HG03354 (cell line): ENCODE data around the gene DHX38.
"Not testable (repeated sequence)": the region's sequence is repeated elsewhere in the genome, so short reads cannot be mapped to it uniquely, and the experiment has no call there.

Source experiments
- ATAC-seq: cut with Tn5 transposase; IDR thresholded peaks from one replicate; pipeline ENCODE4 v1.9.1; 2021; ENCODE audit warnings: mild to moderate bottlenecking; ENCODE audit not compliant: unreplicated experiment, poor library complexity, severe bottlenecking

DHX38 gene

DNA sequence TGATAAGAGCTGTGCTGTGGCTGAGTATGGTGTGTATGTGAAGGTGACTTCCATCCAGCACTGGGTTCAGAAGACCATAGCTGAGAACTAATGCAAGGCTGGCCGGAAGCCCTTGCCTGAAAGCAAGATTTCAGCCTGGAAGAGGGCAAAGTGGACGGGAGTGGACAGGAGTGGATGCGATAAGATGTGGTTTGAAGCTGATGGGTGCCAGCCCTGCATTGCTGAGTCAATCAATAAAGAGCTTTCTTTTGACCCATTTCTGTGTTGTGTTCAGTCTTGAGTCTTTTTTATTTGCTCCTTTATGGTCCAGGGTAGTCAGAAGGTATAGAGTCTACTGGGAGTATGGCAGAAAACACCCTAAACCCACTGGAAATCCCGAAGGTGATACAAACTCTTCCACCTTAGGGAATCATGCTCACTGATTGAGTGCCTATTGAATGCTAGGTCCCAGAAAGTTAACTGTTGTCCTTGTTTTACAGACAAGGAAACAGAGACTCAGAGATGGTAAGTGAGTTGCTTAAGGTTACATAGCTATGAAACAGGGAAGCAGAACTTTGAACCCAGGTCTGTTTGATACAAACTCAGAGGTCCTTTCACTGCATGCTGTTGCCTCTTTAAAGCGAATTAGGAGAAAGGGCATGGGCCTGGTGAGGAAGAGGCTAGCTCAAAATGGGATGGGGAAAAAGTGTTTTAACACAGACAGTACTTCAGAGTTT lies 16.5 kb upstream of the DHX38 start:
- ATAC-seq, result not testable (repeated sequence)

DNA sequence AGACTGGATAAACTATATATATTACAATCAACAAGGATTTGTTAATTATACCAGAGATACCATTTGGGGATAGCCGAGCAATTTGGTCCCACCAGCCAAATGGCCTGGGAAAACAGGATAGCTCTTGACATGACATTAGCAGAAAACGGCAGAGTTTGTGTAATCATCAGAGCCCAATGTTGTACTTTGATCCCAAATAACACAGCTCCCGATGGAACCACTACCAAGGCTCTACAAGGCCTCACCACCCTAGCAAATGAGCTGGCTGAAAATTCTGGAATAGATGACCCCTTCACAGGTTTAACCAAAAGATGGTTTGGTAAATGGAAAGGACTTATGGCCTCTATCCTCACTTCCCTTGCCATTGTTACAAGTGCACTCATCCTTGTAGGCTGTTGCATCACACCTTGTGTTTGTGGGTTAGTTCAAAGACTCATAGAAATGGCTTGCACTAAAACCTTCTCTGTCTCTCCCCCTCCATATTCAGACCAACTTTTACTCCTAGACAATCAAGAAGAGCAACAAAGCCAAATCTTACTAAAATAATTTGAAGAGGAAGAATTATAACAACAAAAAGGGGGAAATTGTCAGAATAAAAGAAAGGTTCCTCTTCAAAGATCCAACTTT lies 9.8 kb upstream of the DHX38 start:
- ATAC-seq, result no peak

DNA sequence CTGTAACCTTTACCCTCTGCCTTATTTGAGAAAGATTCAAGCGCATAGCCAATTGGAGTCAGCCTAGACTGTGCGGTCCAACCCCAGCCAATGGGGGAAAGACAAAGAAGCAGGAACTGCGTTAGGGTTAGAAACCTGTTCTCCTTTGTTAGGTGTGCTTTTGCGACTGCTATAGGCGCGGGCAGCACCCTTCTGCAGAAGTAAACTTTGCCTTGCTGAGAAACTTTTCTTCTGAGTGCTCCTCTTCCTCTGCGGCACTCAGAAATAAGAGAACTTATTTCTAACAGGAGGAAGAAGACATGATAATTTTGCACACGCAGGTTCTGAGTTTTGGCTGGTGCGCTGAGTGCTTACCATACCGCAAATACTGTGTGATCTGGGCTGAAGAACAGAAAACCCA lies 9.2 kb upstream of the DHX38 start:
- no peak for ATAC-seq

DNA sequence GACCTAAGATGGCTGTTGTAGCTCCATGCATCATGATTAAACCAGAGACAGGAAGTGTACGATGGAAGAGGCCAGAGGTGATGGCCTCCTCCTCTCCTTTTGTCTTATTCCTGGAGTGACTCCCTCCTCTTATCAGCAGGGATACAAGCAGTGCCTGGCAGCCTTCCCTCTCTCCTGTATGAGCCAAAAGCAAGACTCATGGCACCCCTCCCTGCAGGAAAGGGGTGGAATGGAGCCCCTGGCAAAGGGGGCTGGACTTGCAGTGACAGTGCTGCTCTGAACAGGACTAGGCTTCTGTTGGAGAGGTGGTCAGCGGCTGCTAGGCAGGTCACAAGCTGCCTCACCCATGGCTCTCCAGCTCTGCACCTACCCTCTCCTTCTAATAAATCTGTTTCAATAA lies 8.6 kb upstream of the DHX38 start:
- no peak for ATAC-seq

DNA sequence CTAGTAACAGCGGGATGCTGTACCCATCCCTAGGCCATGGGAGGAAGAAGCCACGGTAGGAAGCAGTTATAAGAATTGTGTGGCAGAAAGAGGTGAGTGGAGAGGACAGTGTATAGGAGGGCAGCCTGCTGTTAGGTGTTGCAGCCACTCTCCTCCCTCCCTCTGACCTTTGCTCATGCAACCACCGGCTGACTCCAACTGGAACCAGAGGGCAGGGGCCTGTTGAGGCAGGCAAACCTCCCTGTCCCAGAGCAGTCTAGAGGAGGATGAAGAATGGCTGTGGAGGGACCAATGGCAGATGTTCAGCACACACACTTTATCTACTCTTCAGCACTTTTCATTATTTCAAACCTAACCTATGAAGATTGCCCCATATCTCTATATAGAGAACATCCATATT lies 2.4 kb upstream of the DHX38 start:
- ATAC-seq, result no peak

DNA sequence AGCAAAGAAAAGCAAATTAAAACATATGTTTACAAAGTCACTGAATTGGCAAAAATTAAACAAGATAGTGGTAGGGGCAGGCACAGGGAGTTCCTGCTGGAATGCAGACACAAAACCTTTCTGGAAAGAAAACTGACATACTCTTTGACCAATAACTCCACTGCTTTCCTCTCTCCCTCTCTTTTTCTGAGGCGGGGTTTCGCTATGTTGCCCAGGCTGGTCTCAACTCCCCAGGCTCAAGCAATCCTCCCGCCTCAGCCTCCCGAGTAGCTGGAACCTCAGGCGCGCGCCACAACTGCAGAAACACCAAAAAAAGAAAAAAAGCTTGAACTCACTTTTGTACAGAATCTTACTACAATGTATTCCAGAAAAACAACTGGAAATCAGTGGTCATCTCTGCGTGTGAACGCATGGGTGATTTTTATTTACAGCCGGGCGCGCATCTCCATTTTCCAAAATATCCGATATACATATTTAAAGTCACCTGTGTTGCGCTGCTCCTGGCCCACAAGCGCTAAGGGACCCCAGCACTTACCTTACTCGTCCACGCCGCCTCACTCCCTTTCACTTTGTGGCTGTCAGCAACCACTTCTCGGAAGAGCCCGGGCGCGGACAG lies 707 bp upstream of the DHX38 start:
- no peak for ATAC-seq

DNA sequence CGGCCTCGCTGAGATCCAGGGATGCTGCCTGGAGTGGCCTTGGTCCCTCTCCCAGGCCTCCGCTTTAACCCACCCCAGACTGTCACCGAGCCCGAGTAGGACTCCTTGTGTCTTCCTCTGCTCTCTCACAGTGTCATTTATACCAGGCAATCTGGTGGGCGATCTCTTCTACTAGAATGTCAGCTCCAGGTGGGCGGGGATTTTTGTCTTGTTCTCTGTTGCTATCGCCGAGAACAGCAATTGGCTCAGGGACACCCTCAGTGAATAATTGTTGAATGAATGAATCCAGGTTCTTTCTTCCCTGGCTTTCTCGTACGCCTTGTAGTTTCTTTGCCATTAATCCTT lies 591 bp downstream of the DHX38 start:
- ATAC-seq, result no peak

DNA sequence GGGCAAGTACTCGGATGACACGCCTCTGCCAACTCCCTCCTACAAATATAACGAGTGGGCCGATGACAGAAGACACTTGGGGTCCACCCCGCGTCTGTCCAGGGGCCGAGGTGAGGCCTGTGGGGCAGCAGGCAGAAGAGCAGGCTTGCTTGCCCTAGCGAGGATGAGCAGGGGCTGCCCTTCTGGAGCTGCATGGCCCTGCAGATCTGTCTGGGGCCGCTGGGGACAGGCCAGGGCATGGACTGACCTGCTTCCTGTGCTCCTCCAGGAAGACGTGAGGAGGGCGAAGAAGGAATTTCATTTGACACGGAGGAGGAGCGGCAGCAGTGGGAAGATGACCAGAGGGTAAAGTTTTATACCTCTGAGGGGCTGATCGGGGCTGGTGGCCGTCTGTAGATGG lies 5.3 kb downstream of the DHX38 start:
- peak; percentile 5 for ATAC-seq

DNA sequence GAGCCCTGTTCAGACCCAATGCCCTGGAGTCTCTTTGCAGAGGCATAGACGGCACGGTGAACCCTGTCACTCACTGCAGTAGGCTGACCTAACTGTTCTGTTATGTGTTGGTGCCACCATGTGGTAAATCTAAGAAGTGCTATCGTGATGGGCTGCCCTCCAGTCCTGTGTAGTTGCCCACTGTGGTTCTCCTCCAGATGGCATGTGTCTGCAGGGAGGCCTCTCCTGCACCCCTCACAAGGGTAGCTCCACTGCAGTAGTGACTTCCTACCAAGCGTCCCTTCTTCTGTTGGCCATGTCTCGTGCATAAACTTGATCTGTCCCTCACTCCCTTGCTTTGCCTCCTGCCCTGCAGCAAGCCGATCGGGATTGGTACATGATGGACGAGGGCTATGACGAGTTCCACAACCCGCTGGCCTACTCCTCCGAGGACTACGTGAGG lies 5.8 kb downstream of the DHX38 start:
- ATAC-seq, result peak; percentile 86

DNA sequence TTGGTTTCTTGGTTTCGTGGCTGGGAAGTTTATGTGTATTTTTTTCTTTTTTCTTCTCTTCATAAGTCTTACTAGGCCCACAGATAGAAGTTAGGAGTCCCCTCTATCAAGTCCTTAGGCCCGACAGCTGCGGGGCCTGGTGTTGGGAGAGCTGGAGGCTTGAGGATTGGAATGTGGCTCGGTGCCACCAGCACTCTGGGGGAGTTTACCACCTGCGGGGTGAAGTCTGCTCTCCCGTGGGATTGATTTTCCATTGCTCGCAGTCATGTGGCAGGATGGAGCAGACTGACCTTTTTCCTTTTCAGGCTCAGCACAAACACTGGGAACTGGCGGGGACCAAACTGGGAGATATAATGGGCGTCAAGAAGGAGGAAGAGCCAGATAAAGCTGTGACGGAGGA lies 7.5 kb downstream of the DHX38 start:
- ATAC-seq, result no peak

DNA sequence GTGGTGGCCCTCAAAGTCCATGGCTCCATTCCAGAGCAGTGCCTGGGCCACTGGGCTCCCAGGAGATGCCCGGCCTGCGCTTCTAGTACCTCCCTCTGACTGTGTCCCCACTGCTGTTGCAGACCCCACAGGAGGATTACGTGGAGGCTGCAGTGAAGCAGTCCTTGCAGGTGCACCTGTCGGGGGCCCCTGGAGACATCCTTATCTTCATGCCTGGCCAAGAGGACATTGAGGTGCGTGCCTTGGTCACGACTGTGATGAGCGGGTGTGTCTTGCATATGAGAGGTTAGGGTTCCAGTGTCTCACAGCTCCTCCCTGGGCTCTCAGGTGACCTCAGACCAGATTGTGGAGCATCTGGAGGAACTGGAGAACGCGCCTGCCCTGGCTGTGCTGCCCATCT lies 11.3 kb downstream of the DHX38 start:
- ATAC-seq, result no peak

DNA sequence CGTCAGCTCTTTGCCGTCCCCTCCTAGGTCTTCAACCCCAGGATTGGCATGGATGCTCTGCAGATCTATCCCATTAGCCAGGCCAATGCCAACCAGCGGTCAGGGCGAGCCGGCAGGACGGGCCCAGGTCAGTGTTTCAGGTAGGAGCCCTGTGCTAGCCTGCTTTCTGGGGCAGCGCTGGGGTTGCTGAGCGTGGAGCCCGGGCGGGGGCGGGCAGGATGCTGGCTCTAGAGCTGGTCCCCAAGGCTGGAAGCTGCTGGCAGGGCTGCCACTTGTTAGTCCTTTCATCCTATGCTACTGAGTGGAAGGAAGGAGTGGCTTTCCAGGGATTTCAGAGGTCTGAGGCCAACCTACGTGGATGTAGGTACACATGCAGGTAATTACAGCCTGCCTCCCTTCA lies 12.3 kb downstream of the DHX38 start:
- ATAC-seq, result no peak

DNA sequence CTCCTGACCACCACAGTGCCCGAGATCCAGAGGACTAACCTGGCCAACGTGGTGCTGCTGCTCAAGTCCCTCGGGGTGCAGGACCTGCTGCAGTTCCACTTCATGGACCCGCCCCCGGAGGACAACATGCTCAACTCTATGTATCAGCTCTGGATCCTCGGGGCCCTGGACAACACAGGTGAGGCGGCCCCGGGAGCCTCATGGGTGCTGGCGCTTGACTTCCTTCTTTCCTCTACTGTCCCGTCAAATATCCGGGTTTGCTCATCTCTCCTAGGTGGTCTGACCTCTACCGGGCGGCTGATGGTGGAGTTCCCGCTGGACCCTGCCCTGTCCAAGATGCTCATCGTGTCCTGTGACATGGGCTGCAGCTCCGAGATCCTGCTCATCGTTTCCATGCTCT lies 13.7 kb downstream of the DHX38 start:
- ATAC-seq, result no peak

DNA sequence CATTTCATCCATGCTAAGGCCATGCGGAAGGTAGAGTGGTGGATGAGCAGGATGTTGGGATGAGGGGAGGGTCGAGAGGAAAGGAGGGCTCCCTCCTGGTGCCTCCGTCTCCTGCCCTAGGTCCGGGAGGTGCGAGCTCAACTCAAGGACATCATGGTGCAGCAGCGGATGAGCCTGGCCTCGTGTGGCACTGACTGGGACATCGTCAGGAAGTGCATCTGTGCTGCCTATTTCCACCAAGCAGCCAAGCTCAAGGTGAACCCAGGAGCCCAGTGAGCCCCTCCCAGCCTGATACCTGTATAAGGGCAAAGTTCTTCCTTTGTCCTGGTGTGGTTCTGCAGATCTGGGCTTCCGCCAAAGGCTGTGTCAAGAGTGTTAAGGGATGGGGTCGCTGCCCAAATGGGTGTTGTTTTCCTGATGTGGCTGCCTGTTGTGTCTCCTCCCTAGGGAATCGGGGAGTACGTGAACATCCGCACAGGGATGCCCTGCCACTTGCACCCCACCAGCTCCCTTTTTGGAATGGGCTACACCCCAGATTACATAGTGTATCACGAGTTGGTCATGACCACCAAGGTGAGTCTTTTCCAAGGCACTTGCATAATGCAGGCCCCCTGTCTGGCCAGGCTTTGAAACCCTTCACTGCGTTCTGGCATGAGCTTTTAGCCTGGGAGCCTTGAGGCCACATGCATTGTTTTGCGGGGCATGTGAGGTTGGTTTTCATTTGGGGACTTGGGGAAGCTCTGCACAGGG lies 14.9 kb downstream of the DHX38 start:
- no peak for ATAC-seq

DNA sequence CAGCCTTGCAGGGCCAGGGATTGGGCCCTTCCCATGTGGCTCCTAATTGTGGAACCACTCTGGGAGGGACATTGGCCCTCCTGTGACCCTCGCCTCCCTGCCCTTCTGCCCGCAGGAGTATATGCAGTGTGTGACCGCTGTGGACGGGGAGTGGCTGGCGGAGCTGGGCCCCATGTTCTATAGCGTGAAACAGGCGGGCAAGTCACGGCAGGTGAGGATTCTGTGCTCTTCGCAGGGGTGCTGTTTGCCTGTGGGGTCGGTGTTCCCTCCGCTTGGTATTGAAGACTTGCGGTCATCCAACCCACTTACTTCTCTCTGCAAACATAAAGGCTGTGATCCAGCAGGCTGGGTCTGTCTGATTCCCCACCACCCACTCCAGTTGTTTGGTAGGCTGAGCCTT lies 15.7 kb downstream of the DHX38 start:
- ATAC-seq, result no peak

DNA sequence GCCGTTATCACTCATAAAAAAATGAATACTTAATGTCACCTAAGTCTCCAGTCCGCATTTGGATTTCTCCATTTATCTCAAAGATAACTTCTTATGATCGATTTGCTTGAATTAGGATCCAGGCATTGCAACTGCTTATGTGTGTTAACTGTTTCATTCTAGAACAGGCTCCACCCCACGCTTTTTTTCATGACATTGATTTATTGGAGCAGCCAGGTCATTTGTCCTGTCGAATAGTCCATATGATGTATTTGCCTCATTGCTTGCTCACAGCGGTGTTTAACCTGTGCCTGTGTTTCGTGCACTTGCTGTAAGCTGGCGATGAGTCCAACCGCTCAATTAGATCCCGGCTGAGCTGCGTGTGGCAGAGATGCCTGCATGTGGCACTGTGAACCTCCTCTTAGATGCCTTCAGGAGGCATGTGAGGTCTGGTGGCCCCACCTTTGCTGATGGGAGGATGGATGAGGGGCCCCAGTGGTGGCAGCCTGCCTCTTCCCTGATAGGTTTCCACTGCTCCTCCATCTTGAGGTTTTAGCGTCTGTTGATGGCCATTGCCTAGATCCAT lies 16.4 kb downstream of the DHX38 start:
- no peak for ATAC-seq

DNA sequence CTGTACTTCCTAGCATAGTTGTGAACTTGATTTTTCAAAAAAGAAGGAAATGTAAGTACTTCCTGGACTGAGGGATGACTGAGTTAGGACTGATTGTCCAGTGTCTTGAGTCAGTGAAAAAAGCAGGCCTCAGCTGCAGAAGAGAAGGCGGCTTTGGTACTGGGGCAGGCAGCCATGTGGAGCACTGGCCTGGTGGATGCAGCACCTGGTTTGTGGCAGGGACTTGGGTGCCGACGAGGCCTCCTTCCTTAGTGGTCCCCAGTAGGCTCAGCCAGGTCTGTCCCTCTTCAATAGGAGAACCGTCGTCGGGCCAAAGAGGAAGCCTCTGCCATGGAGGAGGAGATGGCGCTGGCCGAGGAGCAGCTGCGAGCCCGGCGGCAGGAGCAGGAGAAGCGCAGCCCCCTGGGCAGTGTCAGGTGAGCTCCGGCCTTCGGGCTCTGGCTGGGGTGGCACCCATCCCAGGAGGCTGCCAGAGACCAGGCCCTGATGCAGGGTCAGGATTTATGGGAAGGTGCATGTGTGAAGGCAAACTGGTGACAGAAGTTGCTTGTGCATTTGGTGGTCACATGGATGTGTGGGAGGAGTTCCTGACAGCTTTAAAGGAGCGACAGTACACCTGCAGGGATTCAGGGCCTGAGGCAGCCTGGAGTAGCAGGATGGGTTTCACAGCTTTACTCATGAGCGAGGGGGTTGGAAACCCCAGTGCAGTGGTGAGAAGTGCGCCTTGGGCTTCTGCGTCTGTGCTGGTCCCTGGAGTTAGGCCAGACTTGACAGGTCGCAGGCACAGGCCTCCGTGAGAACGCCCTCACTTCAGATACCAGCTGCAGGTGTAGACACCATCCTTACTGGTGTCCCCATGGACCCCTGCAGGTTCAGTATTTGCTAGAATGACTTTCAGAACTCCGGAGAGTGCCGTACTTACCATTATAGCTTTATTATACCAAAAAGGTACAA lies 17.3 kb downstream of the DHX38 start:
- ATAC-seq, result no peak

DNA sequence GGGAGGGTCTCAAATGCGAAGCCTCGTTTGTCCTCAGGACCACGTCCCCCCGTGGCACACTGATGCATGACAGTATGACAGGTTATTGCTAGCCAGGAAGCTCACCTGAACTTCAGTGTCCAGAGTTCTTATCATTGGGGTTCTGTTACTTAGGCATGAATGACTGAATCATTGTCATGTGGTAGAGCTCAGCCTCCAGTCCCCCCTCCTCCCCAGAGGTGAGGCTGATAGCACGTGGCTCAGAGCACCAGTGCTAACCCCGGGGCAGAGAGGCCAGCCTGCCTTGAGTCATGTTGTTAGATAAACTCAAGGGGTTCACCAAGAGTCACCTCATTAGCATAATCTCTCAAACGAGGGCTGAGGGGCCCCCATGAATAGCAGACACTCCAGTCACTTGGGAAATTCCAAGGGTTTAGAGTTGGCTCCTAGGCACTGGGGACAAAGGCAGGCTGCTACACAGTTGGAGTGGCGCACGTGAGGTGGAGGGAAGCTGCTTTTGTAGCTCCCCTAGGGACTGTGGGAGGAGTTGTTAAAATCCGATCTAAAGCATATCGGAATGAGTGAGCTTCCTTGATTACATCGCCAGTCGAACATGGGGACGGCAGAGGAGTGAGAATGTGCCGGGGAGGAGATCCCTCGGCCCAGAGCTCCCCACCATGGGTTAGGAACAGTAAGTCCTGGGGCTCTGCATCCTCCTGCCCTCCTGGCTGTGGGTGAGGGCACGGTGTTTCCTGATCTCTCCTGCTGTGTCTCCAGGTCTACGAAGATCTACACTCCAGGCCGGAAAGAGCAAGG lies 18.2 kb downstream of the DHX38 start:
- no peak for ATAC-seq

DNA sequence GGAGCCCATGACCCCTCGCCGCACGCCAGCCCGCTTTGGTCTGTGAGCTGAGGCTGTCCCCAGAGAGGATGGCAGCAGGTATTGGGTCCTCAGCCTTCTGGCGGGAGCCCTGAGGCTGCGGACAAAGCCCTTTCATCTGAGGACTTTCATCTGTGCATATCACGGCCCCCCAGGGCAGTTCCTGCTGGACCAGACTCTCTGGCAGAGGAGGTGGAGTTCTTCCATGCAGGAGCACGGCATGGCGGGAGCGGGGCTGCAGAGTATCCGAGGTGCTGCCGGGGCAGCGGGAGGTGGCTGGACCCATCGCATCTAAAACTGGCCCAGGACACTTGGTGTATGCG lies 18.8 kb downstream of the DHX38 start:
- no peak for ATAC-seq
